Middle frontal gyrus (tissue), 1 donor: ENCODE data around the gene GYS2.

Experiments used
- DNase-seq: peaks from one replicate; pipeline ENCODE4 v3.0.0-alpha.2; 2015; ENCODE audit warnings: low spot score; ENCODE audit errors: extremely low spot score

The GYS2 gene

GRCh38 chr12:21507849-21508248, 96.8 kb downstream of the GYS2 start:
- DNase-seq: no peak

DNA sequence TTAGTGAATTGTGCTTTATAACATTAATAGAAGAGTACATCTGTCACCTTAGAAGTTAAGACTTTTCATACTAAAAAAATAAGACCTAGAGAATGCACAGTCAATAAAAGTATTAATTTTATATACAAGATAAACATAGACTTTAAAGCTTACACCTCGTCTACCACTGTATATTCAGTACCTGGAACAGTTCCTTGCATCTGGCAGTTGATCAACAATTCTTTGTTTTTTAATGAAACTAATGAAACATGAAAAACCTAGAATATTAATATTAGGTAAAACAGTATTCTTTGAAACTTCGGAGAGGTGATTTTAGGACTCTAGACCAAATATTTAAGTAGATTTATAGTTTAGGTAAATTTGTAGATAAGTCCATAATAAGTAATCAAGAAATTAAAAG, 98.8 kb downstream of the GYS2 start:
- no peak for DNase-seq

GRCh38 chr12:21502872-21503271, 101.8 kb downstream of the GYS2 start:
- DNase-seq: no peak

GRCh38 chr12:21502164-21502496, 102.5 kb downstream of the GYS2 start:
- DNase-seq: no peak

- peak; percentile 95 for DNase-seq
These were observed 103.1 kb downstream of the GYS2 start, which contains the start of the genes GOLT1B and RECQL for GRCh38 chr12:21501258-21502163. GOLT1B (plus strand) TSS chr12:21501789; CDS start chr12:21501924, 135 bp downstream. RECQL (minus strand) TSS chr12:21501635; CDS start chr12:21499570, 2,065 bp downstream.

DNA sequence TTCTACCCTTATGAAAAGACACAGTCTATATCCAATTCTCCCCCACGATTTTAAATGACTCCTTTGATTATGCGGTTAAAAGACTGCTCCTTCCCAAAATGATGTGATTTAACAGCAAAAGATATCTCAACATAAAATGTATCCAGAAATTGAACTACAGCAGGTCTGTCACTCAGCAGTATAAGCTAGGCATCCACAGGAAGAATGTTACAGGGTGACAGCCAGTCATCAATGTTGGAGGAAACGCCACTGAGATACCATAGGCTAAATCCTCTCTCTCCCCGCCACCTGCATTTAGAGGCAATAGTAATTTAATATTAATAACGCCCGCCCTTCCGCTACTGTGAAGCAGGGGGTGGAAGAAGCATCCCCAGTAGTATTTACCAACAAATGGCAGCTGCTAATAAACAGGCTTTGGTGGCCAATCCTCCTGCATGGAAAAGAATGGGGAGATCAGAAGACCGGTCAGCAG, 103.8 kb downstream of the GYS2 start:
- DNase-seq: no peak

GRCh38 chr12:21499765-21500164, 104.9 kb downstream of the GYS2 start:
- DNase-seq: no peak
